Neural progenitor cell (in vitro differentiated cells): ENCODE results near the gene PSMG4.

Experiments used
- CTCF ChIP-seq: fragments of 200-600 bp; sonication (generic); IDR thresholded peaks from 2 replicates; pipeline ENCODE4 v1.5.1; 2017; ENCODE audit warnings: antibody characterized with exemption, mild to moderate bottlenecking
- EZH2 ChIP-seq: fragments of 200-600 bp; sonication (generic); IDR thresholded peaks from 2 replicates; pipeline ENCODE4 v1.6.1; 2017; ENCODE audit warnings: antibody characterized with exemption, mild to moderate bottlenecking, moderate library complexity

DNA sequence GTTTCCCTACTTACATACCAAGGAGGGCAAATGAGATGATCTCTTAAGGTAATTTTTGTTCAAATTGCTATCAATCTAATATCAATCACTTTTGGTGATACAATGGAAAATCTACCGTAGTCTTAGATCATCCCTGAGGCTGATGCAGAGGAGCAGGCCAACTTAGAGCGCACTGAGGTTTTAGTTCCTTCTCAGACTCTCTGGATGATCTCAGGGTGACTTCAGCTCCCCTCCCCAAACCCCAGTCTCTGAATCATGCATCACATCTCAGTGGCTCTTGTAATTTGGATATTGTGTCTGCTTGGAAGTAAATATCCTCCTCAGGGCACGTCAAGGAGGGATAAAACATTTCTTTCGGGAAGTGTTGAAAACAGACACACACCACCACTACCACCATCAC lies 37.2 kb upstream of the PSMG4 start:
- TF ChIP-seq CTCF (no peak), EZH2 (no peak)
